ENCODE results near the gene PSIP1.

DNA sequence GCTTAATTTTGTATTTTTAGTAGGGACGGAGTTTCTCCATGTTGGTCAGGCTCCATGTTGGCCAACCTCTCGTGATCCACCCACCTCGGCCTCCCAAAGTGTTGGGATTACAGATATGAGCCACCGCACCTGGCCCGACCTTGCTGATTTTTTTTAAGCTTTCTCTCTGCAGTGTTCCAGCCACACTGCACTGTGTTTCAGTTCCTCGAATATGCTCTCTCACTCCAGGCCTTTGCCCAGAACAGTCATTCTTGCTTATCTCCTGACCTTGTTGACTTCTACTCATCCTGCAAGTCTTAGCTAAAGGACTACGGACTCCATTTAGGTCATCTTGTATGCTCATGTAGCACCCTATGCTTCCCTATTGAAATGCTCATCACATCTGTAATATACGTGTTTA, 84.8 kb downstream of the PSIP1 start:
- no peak for TF ChIP-seq ZNF10 (tag by site-specific recombination; IDR thresholded peaks at IDR 0.05)
- TF ChIP-seq ZNF510 (tag by site-specific recombination; IDR thresholded peaks at IDR 0.05; ENCODE audit: insufficient replicate concordance): no peak
- TF ChIP-seq, protein P1, sequence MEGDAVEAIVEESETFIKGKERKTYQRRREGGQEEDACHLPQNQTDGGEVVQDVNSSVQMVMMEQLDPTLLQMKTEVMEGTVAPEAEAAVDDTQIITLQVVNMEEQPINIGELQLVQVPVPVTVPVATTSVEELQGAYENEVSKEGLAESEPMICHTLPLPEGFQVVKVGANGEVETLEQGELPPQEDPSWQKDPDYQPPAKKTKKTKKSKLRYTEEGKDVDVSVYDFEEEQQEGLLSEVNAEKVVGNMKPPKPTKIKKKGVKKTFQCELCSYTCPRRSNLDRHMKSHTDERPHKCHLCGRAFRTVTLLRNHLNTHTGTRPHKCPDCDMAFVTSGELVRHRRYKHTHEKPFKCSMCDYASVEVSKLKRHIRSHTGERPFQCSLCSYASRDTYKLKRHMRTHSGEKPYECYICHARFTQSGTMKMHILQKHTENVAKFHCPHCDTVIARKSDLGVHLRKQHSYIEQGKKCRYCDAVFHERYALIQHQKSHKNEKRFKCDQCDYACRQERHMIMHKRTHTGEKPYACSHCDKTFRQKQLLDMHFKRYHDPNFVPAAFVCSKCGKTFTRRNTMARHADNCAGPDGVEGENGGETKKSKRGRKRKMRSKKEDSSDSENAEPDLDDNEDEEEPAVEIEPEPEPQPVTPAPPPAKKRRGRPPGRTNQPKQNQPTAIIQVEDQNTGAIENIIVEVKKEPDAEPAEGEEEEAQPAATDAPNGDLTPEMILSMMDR (tag by site-specific recombination; IDR thresholded peaks at IDR 0.05): no peak
- TF ChIP-seq ZNF530 (tag by site-specific recombination; IDR thresholded peaks at IDR 0.05; ENCODE audit: low read depth): no peak
- TF ChIP-seq MYNN (tag by site-specific recombination; IDR thresholded peaks at IDR 0.05; ENCODE audit: borderline replicate concordance): no peak
- TF ChIP-seq, protein P2, sequence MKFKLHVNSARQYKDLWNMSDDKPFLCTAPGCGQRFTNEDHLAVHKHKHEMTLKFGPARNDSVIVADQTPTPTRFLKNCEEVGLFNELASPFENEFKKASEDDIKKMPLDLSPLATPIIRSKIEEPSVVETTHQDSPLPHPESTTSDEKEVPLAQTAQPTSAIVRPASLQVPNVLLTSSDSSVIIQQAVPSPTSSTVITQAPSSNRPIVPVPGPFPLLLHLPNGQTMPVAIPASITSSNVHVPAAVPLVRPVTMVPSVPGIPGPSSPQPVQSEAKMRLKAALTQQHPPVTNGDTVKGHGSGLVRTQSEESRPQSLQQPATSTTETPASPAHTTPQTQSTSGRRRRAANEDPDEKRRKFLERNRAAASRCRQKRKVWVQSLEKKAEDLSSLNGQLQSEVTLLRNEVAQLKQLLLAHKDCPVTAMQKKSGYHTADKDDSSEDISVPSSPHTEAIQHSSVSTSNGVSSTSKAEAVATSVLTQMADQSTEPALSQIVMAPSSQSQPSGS (tag by site-specific recombination; IDR thresholded peaks at IDR 0.05; ENCODE audit: low read depth): no peak
- TF ChIP-seq, protein P3, sequence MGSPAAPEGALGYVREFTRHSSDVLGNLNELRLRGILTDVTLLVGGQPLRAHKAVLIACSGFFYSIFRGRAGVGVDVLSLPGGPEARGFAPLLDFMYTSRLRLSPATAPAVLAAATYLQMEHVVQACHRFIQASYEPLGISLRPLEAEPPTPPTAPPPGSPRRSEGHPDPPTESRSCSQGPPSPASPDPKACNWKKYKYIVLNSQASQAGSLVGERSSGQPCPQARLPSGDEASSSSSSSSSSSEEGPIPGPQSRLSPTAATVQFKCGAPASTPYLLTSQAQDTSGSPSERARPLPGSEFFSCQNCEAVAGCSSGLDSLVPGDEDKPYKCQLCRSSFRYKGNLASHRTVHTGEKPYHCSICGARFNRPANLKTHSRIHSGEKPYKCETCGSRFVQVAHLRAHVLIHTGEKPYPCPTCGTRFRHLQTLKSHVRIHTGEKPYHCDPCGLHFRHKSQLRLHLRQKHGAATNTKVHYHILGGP (tag by site-specific recombination; IDR thresholded peaks at IDR 0.05): no peak
- TF ChIP-seq EGR2 (tag by site-specific recombination; IDR thresholded peaks at IDR 0.05; ENCODE audit: low read depth): no peak
- TF ChIP-seq, protein P4, sequence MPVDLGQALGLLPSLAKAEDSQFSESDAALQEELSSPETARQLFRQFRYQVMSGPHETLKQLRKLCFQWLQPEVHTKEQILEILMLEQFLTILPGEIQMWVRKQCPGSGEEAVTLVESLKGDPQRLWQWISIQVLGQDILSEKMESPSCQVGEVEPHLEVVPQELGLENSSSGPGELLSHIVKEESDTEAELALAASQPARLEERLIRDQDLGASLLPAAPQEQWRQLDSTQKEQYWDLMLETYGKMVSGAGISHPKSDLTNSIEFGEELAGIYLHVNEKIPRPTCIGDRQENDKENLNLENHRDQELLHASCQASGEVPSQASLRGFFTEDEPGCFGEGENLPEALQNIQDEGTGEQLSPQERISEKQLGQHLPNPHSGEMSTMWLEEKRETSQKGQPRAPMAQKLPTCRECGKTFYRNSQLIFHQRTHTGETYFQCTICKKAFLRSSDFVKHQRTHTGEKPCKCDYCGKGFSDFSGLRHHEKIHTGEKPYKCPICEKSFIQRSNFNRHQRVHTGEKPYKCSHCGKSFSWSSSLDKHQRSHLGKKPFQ (tag by site-specific recombination; IDR thresholded peaks at IDR 0.05): no peak
- TF ChIP-seq ZBTB8A (tag by site-specific recombination; IDR thresholded peaks at IDR 0.05): no peak
